HEK293 (cell line): ENCODE data around the gene SOX6.

Source experiments
- CTCF ChIA-PET: fragments of 350-600 bp; formaldehyde crosslinking; extraction: SDS; loops from one replicate; lab custom pipeline; 2021; ENCODE audit warnings: antibody characterized with exemption; lab: Yijun Ruan, JAX
- POLR2A ChIA-PET: fragments of 300-600 bp; formaldehyde crosslinking; extraction: SDS; loops from one replicate; lab custom pipeline; 2020; ENCODE audit warnings: antibody characterized with exemption, inconsistent platforms; lab: Yijun Ruan, JAX
- H3K27ac ChIP-seq: fragments of 200-500 bp; sonication (Bioruptor generic); 2 replicates; pipeline ENCODE4 v1.5.1; 2014; ENCODE audit warnings: low read depth, low read length, control low read depth, inconsistent platforms; ENCODE audit errors: extremely low read depth
- H3K36me3 ChIP-seq, 2 experiments: fragments of 200-500 bp in 1 of 2; sonication (Bioruptor generic) in 1 of 2; 1 replicate in 1 of 2; 2 replicates in 1 of 2; pipeline ENCODE4 v1.5.1; 2014 to 2017; ENCODE audit warnings: inconsistent platforms in 2 of 2, low read length in 2 of 2; ENCODE audit not compliant: control insufficient read depth in 2 of 2, insufficient read depth in 1 of 2
- H3K4me1 ChIP-seq: fragments of 200-500 bp; sonication (Bioruptor generic); 2 replicates; pipeline ENCODE4 v1.5.1; 2014; ENCODE audit warnings: mild to moderate bottlenecking, low read length, inconsistent platforms; ENCODE audit not compliant: control insufficient read depth, insufficient read depth
- H3K4me3 ChIP-seq: 2 replicates; pipeline ENCODE4 v1.5.1; 2011; ENCODE audit warnings: low read depth, mild to moderate bottlenecking, control low read depth, low read length, moderate library complexity
- H3K9me3 ChIP-seq: fragments of 200-500 bp; sonication (Bioruptor generic); 2 replicates; pipeline ENCODE4 v1.5.1; 2014; ENCODE audit warnings: low read depth, low read length, inconsistent platforms; ENCODE audit not compliant: control insufficient read depth, insufficient read depth
- BCL11A ChIP-seq: fragments of 450-650 bp; formaldehyde crosslinking; IDR thresholded peaks from 2 replicates; pipeline ENCODE4 v1.5.1; 2016; ENCODE audit warnings: low read depth, missing biosample characterization, missing genetic modification characterization
- FEZF1 ChIP-seq: fragments of 450-650 bp; formaldehyde crosslinking; IDR thresholded peaks from 2 replicates; pipeline ENCODE4 v1.5.1; 2016; ENCODE audit warnings: missing biosample characterization, missing genetic modification characterization
- GLI2 ChIP-seq: fragments of 450-650 bp; formaldehyde crosslinking; IDR thresholded peaks from 2 replicates; pipeline ENCODE4; 2017; ENCODE audit warnings: missing biosample characterization, missing genetic modification characterization, low read depth, borderline replicate concordance
- KLF16 ChIP-seq: fragments of 450-650 bp; formaldehyde crosslinking; IDR thresholded peaks from 2 replicates; pipeline ENCODE4 v1.5.1; 2017; ENCODE audit warnings: missing biosample characterization, missing genetic modification characterization
- OSR2 ChIP-seq: fragments of 450-650 bp; formaldehyde crosslinking; IDR thresholded peaks from 2 replicates; pipeline ENCODE4 v1.5.1; 2016; ENCODE audit warnings: missing biosample characterization, missing genetic modification characterization
- OVOL3 ChIP-seq: fragments of 450-650 bp; formaldehyde crosslinking; IDR thresholded peaks from 2 replicates; pipeline ENCODE4 v1.5.1; 2016; ENCODE audit warnings: missing biosample characterization, missing genetic modification characterization
- SCRT2 ChIP-seq: fragments of 450-650 bp; formaldehyde crosslinking; IDR thresholded peaks from 2 replicates; pipeline ENCODE4 v1.5.1; 2016; ENCODE audit warnings: missing biosample characterization, missing genetic modification characterization
- SP7 ChIP-seq: fragments of 450-650 bp; formaldehyde crosslinking; IDR thresholded peaks from 2 replicates; pipeline ENCODE4 v1.5.1; 2016; ENCODE audit warnings: missing biosample characterization, missing genetic modification characterization
- WT1 ChIP-seq: fragments of 450-650 bp; formaldehyde crosslinking; IDR thresholded peaks from 2 replicates; pipeline ENCODE4 v1.5.1; 2016; ENCODE audit warnings: missing biosample characterization, missing genetic modification characterization
- YY1 ChIP-seq: fragments of 450-650 bp; formaldehyde crosslinking; IDR thresholded peaks from 2 replicates; pipeline ENCODE4 v1.5.1; 2018; ENCODE audit warnings: missing biosample characterization, missing genetic modification characterization
- ZBTB1 ChIP-seq: fragments of 450-650 bp; formaldehyde crosslinking; IDR thresholded peaks from 2 replicates; pipeline ENCODE4 v1.5.1; 2016; ENCODE audit warnings: missing biosample characterization, missing genetic modification characterization
- ZBTB21 ChIP-seq: fragments of 450-650 bp; formaldehyde crosslinking; IDR thresholded peaks from 2 replicates; pipeline ENCODE4 v1.5.1; 2017; ENCODE audit warnings: missing biosample characterization, missing genetic modification characterization
- ZBTB7A ChIP-seq: fragments of 450-650 bp; formaldehyde crosslinking; IDR thresholded peaks from 2 replicates; pipeline ENCODE4 v1.5.1; 2016; ENCODE audit warnings: low read depth, missing biosample characterization, missing genetic modification characterization
- ZFP69B ChIP-seq: fragments of 450-650 bp; formaldehyde crosslinking; IDR thresholded peaks from 2 replicates; pipeline ENCODE4 v1.5.1; 2016; ENCODE audit warnings: missing biosample characterization, missing genetic modification characterization
- ZNF146 ChIP-seq: fragments of 450-650 bp; formaldehyde crosslinking; IDR thresholded peaks from 2 replicates; pipeline ENCODE4 v1.5.1; 2016; ENCODE audit warnings: missing biosample characterization, missing genetic modification characterization
- ZNF157 ChIP-seq: fragments of 450-650 bp; formaldehyde crosslinking; IDR thresholded peaks from 2 replicates; pipeline ENCODE4 v1.5.1; 2016; ENCODE audit warnings: missing biosample characterization, missing genetic modification characterization
- ZNF202 ChIP-seq: fragments of 450-650 bp; formaldehyde crosslinking; IDR thresholded peaks from 2 replicates; pipeline ENCODE4 v1.5.1; 2016; ENCODE audit warnings: missing biosample characterization, missing genetic modification characterization, borderline replicate concordance
- ZNF211 ChIP-seq: fragments of 450-650 bp; formaldehyde crosslinking; IDR thresholded peaks from 2 replicates; pipeline ENCODE4 v1.5.1; 2016; ENCODE audit warnings: low read depth, missing biosample characterization, missing genetic modification characterization
- ZNF221 ChIP-seq: fragments of 450-650 bp; formaldehyde crosslinking; IDR thresholded peaks from 2 replicates; pipeline ENCODE4 v1.5.1; 2017; ENCODE audit warnings: missing biosample characterization, missing genetic modification characterization, borderline replicate concordance
- ZNF292 ChIP-seq: fragments of 450-650 bp; formaldehyde crosslinking; IDR thresholded peaks from 2 replicates; pipeline ENCODE4 v1.5.1; 2016; ENCODE audit warnings: low read depth, missing biosample characterization, missing genetic modification characterization, borderline replicate concordance
- ZNF366 ChIP-seq: fragments of 450-650 bp; formaldehyde crosslinking; conservative IDR thresholded peaks from 2 replicates; pipeline ENCODE4 v1.5.1; 2016; ENCODE audit warnings: missing biosample characterization, missing genetic modification characterization
- ZNF423 ChIP-seq: fragments of 450-650 bp; formaldehyde crosslinking; IDR thresholded peaks from 2 replicates; pipeline ENCODE4 v1.5.1; 2016; ENCODE audit warnings: missing biosample characterization, missing genetic modification characterization
- ZNF48 ChIP-seq: fragments of 450-650 bp; formaldehyde crosslinking; IDR thresholded peaks from 2 replicates; pipeline ENCODE4 v1.5.1; 2016; ENCODE audit warnings: missing biosample characterization, missing genetic modification characterization
- ZNF596 ChIP-seq: fragments of 450-650 bp; IDR thresholded peaks from 2 replicates; pipeline ENCODE4 v1.5.0; 2018; ENCODE audit warnings: missing biosample characterization, mild to moderate bottlenecking, missing genetic modification characterization, moderate library complexity
- ZNF664 ChIP-seq: fragments of 450-650 bp; formaldehyde crosslinking; IDR thresholded peaks from 2 replicates; pipeline ENCODE4 v1.5.1; 2016; ENCODE audit warnings: missing biosample characterization, missing genetic modification characterization
- ZNF670 ChIP-seq: fragments of 450-650 bp; formaldehyde crosslinking; IDR thresholded peaks from 2 replicates; pipeline ENCODE4 v1.5.1; 2016; ENCODE audit warnings: missing biosample characterization, missing genetic modification characterization, low read depth
- ZNF837 ChIP-seq: fragments of 450-650 bp; formaldehyde crosslinking; IDR thresholded peaks from 2 replicates; pipeline ENCODE4 v1.5.1; 2016; ENCODE audit warnings: missing biosample characterization, missing genetic modification characterization
- TF ChIP-seq, protein P1 (sequence below): fragments of 450-650 bp; formaldehyde crosslinking; IDR thresholded peaks from 2 replicates; pipeline ENCODE4 v1.5.1; 2016; ENCODE audit warnings: missing biosample characterization, missing genetic modification characterization
- TF ChIP-seq, protein P2 (sequence below): fragments of 450-650 bp; formaldehyde crosslinking; IDR thresholded peaks from 2 replicates; pipeline ENCODE4 v1.5.1; 2017; ENCODE audit warnings: missing biosample characterization, missing genetic modification characterization
- TF ChIP-seq, protein P3 (sequence below): fragments of 450-650 bp; formaldehyde crosslinking; IDR thresholded peaks from 2 replicates; pipeline ENCODE4 v1.5.1; 2016; ENCODE audit warnings: missing biosample characterization, missing genetic modification characterization
- TF ChIP-seq, protein P4 (sequence below): sonication (generic); formaldehyde crosslinking; IDR thresholded peaks from 2 replicates; pipeline ENCODE4 v1.8.1; 2022; ENCODE audit warnings: mild to moderate bottlenecking, moderate library complexity, missing genetic modification reagents
- TF ChIP-seq, protein P5 (sequence below): fragments of 450-650 bp; formaldehyde crosslinking; IDR thresholded peaks from 2 replicates; pipeline ENCODE4 v1.5.1; 2016; ENCODE audit warnings: missing biosample characterization, missing genetic modification characterization

Gene SOX6

DNA sequence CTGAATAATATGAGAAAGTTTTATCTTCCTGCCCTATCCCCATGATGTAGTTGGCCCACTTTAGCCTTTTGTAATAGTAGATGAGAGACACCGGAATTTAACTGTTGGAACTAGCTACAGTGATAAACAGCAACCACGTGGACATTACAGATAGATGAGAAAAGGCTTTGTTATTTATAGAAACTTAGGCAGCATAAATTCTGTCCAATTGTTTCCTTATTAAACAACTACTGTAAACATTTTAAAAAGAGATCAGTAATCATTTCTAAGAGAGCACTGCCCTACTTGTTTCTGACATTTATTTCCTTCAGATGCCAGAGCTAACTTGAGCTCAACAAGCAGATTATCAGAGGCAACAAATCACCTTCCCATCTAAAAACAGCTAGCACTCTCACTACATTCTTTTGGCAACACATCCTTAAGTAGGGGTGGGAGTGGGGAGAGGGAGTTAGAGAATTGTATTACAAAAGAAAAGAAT, 63.1 kb downstream of the SOX6 start:
- ChIA-PET POLR2A (no interaction called here), CTCF (no interaction called here)
- Histone ChIP-seq H3K9me3 (no peaks in the 10 kb centered on the region), H3K4me3 (no peak overlapping the region), H3K4me1 (no peaks in the 10 kb centered on the region), H3K36me3 (no peaks in the 10 kb centered on the region), H3K27ac (no peak overlapping the region)
- TF ChIP-seq OSR2 (peak; percentile 11; the same call in 1 of the 2 replicates), ZNF837 (tag by site-specific recombination) (no peak), WT1 (tag by site-specific recombination) (0 out of 2 replicates have a peak, but pooled peaks have one; percentile 46), ZNF292 (tag by site-specific recombination) (no peak), SCRT2 (0 out of 2 replicates have a peak, but pooled peaks have one; percentile 34), ZBTB21 (tag by site-specific recombination) (no peak), BCL11A (tag by site-specific recombination) (no peak), ZNF596 (tag by site-specific recombination) (no peak), ZNF211 (tag by site-specific recombination) (no peak), ZBTB7A (tag by site-specific recombination) (no peak), ZNF664 (tag by site-specific recombination) (peak; percentile 56; the same call in 1 of the 2 replicates), ZNF366 (tag by site-specific recombination) (0 out of 2 replicates have a peak, but pooled peaks have one; percentile 10), ZNF221 (tag by site-specific recombination) (no peak), FEZF1 (tag by site-specific recombination) (peak; percentile 28; the same call in 1 of the 2 replicates), ZNF48 (tag by site-specific recombination) (no peak), GLI2 (tag by site-specific recombination) (no peak), ZNF146 (tag by site-specific recombination) (no peak), ZFP69B (tag by site-specific recombination) (no peak), KLF16 (no peak), YY1 (tag by site-specific recombination) (no peak), SP7 (tag by site-specific recombination) (0 out of 2 replicates have a peak, but pooled peaks have one; percentile 18), ZNF670 (tag by site-specific recombination) (no peak), ZNF157 (tag by site-specific recombination) (no peak), OVOL3 (tag by site-specific recombination) (no peak), ZNF202 (tag by site-specific recombination) (no peak), ZBTB1 (no peak), ZNF423 (tag by site-specific recombination) (no peak)
- TF ChIP-seq, protein P1, sequence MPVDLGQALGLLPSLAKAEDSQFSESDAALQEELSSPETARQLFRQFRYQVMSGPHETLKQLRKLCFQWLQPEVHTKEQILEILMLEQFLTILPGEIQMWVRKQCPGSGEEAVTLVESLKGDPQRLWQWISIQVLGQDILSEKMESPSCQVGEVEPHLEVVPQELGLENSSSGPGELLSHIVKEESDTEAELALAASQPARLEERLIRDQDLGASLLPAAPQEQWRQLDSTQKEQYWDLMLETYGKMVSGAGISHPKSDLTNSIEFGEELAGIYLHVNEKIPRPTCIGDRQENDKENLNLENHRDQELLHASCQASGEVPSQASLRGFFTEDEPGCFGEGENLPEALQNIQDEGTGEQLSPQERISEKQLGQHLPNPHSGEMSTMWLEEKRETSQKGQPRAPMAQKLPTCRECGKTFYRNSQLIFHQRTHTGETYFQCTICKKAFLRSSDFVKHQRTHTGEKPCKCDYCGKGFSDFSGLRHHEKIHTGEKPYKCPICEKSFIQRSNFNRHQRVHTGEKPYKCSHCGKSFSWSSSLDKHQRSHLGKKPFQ, result no peak
- TF ChIP-seq, protein P2, sequence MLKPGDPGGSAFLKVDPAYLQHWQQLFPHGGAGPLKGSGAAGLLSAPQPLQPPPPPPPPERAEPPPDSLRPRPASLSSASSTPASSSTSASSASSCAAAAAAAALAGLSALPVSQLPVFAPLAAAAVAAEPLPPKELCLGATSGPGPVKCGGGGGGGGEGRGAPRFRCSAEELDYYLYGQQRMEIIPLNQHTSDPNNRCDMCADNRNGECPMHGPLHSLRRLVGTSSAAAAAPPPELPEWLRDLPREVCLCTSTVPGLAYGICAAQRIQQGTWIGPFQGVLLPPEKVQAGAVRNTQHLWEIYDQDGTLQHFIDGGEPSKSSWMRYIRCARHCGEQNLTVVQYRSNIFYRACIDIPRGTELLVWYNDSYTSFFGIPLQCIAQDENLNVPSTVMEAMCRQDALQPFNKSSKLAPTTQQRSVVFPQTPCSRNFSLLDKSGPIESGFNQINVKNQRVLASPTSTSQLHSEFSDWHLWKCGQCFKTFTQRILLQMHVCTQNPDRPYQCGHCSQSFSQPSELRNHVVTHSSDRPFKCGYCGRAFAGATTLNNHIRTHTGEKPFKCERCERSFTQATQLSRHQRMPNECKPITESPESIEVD (tag by site-specific recombination), result 0 out of 2 replicates have a peak, but pooled peaks have one; percentile 15
- TF ChIP-seq, protein P3, sequence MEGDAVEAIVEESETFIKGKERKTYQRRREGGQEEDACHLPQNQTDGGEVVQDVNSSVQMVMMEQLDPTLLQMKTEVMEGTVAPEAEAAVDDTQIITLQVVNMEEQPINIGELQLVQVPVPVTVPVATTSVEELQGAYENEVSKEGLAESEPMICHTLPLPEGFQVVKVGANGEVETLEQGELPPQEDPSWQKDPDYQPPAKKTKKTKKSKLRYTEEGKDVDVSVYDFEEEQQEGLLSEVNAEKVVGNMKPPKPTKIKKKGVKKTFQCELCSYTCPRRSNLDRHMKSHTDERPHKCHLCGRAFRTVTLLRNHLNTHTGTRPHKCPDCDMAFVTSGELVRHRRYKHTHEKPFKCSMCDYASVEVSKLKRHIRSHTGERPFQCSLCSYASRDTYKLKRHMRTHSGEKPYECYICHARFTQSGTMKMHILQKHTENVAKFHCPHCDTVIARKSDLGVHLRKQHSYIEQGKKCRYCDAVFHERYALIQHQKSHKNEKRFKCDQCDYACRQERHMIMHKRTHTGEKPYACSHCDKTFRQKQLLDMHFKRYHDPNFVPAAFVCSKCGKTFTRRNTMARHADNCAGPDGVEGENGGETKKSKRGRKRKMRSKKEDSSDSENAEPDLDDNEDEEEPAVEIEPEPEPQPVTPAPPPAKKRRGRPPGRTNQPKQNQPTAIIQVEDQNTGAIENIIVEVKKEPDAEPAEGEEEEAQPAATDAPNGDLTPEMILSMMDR, result no peak
- TF ChIP-seq, protein P4, sequence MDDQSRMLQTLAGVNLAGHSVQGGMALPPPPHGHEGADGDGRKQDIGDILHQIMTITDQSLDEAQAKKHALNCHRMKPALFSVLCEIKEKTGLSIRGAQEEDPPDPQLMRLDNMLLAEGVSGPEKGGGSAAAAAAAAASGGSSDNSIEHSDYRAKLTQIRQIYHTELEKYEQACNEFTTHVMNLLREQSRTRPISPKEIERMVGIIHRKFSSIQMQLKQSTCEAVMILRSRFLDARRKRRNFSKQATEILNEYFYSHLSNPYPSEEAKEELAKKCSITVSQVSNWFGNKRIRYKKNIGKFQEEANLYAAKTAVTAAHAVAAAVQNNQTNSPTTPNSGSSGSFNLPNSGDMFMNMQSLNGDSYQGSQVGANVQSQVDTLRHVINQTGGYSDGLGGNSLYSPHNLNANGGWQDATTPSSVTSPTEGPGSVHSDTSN (CRISPR knock-in tag), result no peak
- TF ChIP-seq, protein P5, sequence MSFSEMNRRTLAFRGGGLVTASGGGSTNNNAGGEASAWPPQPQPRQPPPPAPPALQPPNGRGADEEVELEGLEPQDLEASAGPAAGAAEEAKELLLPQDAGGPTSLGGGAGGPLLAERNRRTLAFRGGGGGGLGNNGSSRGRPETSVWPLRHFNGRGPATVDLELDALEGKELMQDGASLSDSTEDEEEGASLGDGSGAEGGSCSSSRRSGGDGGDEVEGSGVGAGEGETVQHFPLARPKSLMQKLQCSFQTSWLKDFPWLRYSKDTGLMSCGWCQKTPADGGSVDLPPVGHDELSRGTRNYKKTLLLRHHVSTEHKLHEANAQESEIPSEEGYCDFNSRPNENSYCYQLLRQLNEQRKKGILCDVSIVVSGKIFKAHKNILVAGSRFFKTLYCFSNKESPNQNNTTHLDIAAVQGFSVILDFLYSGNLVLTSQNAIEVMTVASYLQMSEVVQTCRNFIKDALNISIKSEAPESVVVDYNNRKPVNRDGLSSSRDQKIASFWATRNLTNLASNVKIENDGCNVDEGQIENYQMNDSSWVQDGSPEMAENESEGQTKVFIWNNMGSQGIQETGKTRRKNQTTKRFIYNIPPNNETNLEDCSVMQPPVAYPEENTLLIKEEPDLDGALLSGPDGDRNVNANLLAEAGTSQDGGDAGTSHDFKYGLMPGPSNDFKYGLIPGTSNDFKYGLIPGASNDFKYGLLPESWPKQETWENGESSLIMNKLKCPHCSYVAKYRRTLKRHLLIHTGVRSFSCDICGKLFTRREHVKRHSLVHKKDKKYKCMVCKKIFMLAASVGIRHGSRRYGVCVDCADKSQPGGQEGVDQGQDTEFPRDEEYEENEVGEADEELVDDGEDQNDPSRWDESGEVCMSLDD (tag by site-specific recombination), result no peak
